GM18870 (cell line): ENCODE data around the gene TIMM22.
"Not testable (repeated sequence)": the region's sequence is repeated elsewhere in the genome, so short reads cannot be mapped to it uniquely, and the experiment has no call there.

Source experiments
- ATAC-seq: cut with Tn5 transposase; IDR thresholded peaks from one replicate; pipeline ENCODE4 v1.9.1; 2021; ENCODE audit warnings: moderate library complexity; ENCODE audit not compliant: unreplicated experiment

The TIMM22 gene

GRCh38 chr17:1037238-1037879 is 40.4 kb downstream of the TIMM22 start:
- no peak for ATAC-seq

- no peak for ATAC-seq
Observed at GRCh38 chr17:1038459-1039122, 41.7 kb downstream of the TIMM22 start.

GRCh38 chr17:1039123-1039507 is 42.2 kb downstream of the TIMM22 start:
- no peak for ATAC-seq

- ATAC-seq: no peak
Observed at GRCh38 chr17:1039511-1040215, 42.7 kb downstream of the TIMM22 start.

- no peak for ATAC-seq
Observed at GRCh38 chr17:1040216-1040600, 43.3 kb downstream of the TIMM22 start.

- ATAC-seq: no peak
Observed at GRCh38 chr17:1041746-1042145, 44.8 kb downstream of the TIMM22 start.

- ATAC-seq: no peak
Observed at GRCh38 chr17:1042486-1042885, 45.6 kb downstream of the TIMM22 start.

GRCh38 chr17:1043601-1044251 is 46.8 kb downstream of the TIMM22 start:
- ATAC-seq: no peak

GRCh38 chr17:1044387-1045009 is 47.6 kb downstream of the TIMM22 start:
- ATAC-seq: not testable (repeated sequence)

GRCh38 chr17:1045456-1045855 is 48.5 kb downstream of the TIMM22 start:
- ATAC-seq: no peak

GRCh38 chr17:1047177-1047878 is 50.4 kb downstream of the TIMM22 start:
- ATAC-seq: no peak

- no peak for ATAC-seq
Observed at GRCh38 chr17:1047879-1048470, 51.0 kb downstream of the TIMM22 start.

GRCh38 chr17:1048516-1049115 is 51.7 kb downstream of the TIMM22 start:
- ATAC-seq: not testable (repeated sequence)

- no peak for ATAC-seq
Observed at GRCh38 chr17:1049446-1050225, 52.7 kb downstream of the TIMM22 start.

- no peak for ATAC-seq
Observed at GRCh38 chr17:1050246-1050995, 53.5 kb downstream of the TIMM22 start.

GRCh38 chr17:1050996-1051925 is 54.3 kb downstream of the TIMM22 start:
- ATAC-seq: no peak
